ENCODE data around the gene DCDC2C. TPM values are rescaled to one million over a fixed set of nuclear protein-coding genes. Genes with fewer than 3 reads are reported as not detected.

The DCDC2C gene
- total RNA-seq, 4 donors from 2014 or later: 0.19 to 4.0 TPM; not detected in 2

- ATAC-seq: no peak
- TF ChIP-seq POLR2AphosphoS5 (IDR thresholded peaks at IDR 0.05): no peak
- no peak overlapping the region for H3K27ac ChIP-seq
- no peaks in the 10 kb centered on the region for H3K27me3 ChIP-seq
- H3K4me3 ChIP-seq: no peak overlapping the region
- WGBS, 2 donors (ENCODE audit: low coverage in 1 of 2): 12 to 13% methylated on average over 8 of the region's 8 CpGs
- no peaks in the 10 kb centered on the region for H3K9me3 ChIP-seq
- no peaks in the 10 kb centered on the region for H3K36me3 ChIP-seq
- H3K4me1 ChIP-seq: no peaks in the 10 kb centered on the region
Measured at GRCh38 chr2:3839476-3839875, 136.1 kb downstream of the DCDC2C start.

- Histone ChIP-seq H3K27me3 (no peaks in the 10 kb centered on the region), H3K9me3 (no peaks in the 10 kb centered on the region), H3K36me3 (no peaks in the 10 kb centered on the region), H3K4me1 (no peaks in the 10 kb centered on the region), H3K4me3 (no peak overlapping the region), H3K27ac (no peak overlapping the region)
- 95 to 96% methylated on average over 5 to 10 of the region's 15 CpGs for WGBS, 2 donors (ENCODE audit: low coverage in 1 of 2)
- TF ChIP-seq POLR2A (IDR thresholded peaks at IDR 0.05) (no peak), POLR2AphosphoS5 (IDR thresholded peaks at IDR 0.05) (no peak), CTCF (IDR thresholded peaks at IDR 0.05) (no peak), EP300 (IDR thresholded peaks at IDR 0.05) (no peak)
- no peak for ATAC-seq
Measured at GRCh38 chr2:3840611-3841155, 137.3 kb downstream of the DCDC2C start.

- TF ChIP-seq POLR2A (IDR thresholded peaks at IDR 0.05) (no peak), EP300 (IDR thresholded peaks at IDR 0.05) (no peak), POLR2AphosphoS5 (IDR thresholded peaks at IDR 0.05) (no peak), CTCF (IDR thresholded peaks at IDR 0.05) (no peak)
- no peaks in the 10 kb centered on the region for H3K36me3 ChIP-seq
- peaks cover 4% of the 10 kb centered on the region for H3K27me3 ChIP-seq
- 42 to 50% methylated on average over 7 to 9 of the region's 9 CpGs for WGBS, 2 donors (ENCODE audit: low coverage in 1 of 2)
- no peaks in the 10 kb centered on the region for H3K4me1 ChIP-seq
- H3K27ac ChIP-seq: no peak overlapping the region
- no peaks in the 10 kb centered on the region for H3K9me3 ChIP-seq
- H3K4me3 ChIP-seq: no peak overlapping the region
- no peak for ATAC-seq
Measured at GRCh38 chr2:3847397-3848052, 144.2 kb downstream of the DCDC2C start.

GRCh38 chr2:3848776-3849175 lies 145.4 kb downstream of the DCDC2C start:
- no peak for ATAC-seq
- 89 to 90% methylated on average over 7 to 8 of the region's 9 CpGs for WGBS, 2 donors (ENCODE audit: low coverage in 1 of 2)
- Histone ChIP-seq H3K36me3 (no peaks in the 10 kb centered on the region), H3K4me1 (no peaks in the 10 kb centered on the region), H3K4me3 (no peak overlapping the region), H3K27ac (no peak overlapping the region), H3K27me3 (peaks cover 4% of the 10 kb centered on the region), H3K9me3 (peaks cover 0 to 8% (median 0%) of the 10 kb centered on the region in 3 donors)
- no peak for TF ChIP-seq CTCF (IDR thresholded peaks at IDR 0.05)
- no peak for TF ChIP-seq POLR2AphosphoS5 (IDR thresholded peaks at IDR 0.05)
- TF ChIP-seq EP300 (IDR thresholded peaks at IDR 0.05): no peak
- no peak for TF ChIP-seq POLR2A (IDR thresholded peaks at IDR 0.05)

- peaks cover 4% of the 10 kb centered on the region for H3K27me3 ChIP-seq
- no peak overlapping the region for H3K27ac ChIP-seq
- no peak for TF ChIP-seq EP300 (IDR thresholded peaks at IDR 0.05)
- no peak for TF ChIP-seq CTCF (IDR thresholded peaks at IDR 0.05)
- TF ChIP-seq POLR2A (IDR thresholded peaks at IDR 0.05): no peak
- TF ChIP-seq POLR2AphosphoS5 (IDR thresholded peaks at IDR 0.05): no peak
- no peak overlapping the region for H3K4me3 ChIP-seq
- H3K36me3 ChIP-seq: no peaks in the 10 kb centered on the region
- no peaks in the 10 kb centered on the region for H3K4me1 ChIP-seq
- whole genome bisulfite sequencing, 2 donors (ENCODE audit: low coverage in 1 of 2): 76 to 78% methylated on average over 7 of the region's 7 CpGs
- peaks cover 0 to 12% (median 0%) of the 10 kb centered on the region in 3 donors for H3K9me3 ChIP-seq
- ATAC-seq: no peak
Measured at GRCh38 chr2:3849213-3849612, 145.8 kb downstream of the DCDC2C start.
